Measurements from ENCODE around the gene ERLIN1.
"Not testable (repeated sequence)": the region's sequence is repeated elsewhere in the genome, so short reads cannot be mapped to it uniquely, and the experiment has no call there.

Gene ERLIN1

DNA sequence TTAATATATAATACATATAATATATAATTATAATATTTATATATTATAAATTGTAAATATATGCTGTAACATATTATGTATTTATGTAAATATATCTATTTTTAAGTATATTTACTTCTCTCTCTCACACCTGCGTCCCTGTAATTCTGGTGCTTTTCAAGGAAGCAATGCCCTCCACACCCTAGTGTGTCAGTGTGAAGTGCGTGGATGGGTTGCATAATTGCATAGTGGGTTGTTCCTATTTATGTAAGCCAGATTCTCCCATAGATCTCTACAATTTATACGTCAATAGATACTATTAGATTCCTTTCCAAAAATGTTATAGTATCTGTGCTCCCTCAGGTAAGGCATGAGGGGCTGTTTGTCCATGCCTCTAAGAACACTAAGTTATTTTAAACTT is 54.3 kb downstream of the ERLIN1 start:
- DNase-seq, result no peak

DNA sequence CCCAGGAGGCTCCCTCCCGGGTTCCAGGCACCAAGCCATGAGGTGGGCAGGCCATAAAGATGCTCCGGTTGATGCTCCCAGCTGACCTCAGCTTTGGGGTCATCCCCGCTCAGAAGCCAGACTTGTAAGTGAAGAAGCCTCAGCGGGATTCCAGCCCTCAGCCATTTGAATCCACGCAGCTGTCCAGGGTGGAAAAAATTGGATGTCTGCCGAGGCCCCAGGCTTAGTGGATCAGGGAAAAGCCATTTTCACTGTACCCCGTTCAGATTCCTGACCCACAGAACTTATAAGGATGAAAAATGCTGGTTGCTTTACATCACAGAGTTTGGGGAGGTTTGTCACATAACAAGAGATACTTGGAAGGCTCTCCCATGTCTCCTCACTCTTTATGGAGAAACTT is 55.0 kb downstream of the ERLIN1 start:
- DNase-seq, result no peak

DNA sequence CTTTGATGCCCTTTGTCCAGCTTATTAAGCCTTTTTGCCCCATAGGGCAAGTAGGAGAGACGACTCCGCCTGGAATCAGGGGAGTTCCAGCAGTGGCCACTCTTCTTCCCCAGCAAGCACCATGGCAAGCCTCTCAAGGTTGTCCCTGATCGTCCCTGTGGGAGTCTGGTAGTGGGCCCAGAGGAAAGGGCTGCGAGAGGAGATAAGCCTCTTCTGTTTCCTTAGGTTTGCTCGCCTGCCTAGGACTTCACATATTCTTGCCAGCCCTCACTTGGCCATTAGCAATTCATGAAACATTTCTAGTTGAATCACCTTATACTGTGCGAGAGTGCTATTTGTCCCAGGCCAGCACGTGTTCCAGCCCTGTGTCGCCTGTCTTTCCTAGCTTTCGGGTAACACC is 56.4 kb downstream of the ERLIN1 start:
- DNase-seq, result no peak

- DNase-seq, result no peak
These were observed 56.9 kb downstream of the ERLIN1 start for GRCh38 chr10:100128951-100129350.

GRCh38 chr10:100125335-100125734 is 60.5 kb downstream of the ERLIN1 start:
- DNase-seq, result not testable (repeated sequence)

DNA sequence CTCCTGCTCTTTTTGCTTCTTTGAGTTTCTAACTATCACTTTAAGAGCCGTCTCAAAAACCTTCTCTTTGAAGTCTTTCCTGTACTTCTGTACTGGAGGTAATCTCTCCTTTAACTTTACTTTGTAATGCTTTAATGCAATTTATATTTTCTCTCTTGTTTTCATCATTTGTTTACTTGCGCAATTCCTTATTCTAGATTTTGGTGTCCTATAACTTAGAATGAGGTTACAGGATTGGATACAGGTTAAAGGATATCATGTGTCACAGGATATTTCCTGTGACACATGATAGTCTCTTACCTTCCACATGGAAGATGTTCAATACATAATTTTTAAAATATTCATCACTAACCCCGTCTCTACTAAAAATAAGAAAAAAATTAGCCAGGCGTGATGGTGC is 61.7 kb downstream of the ERLIN1 start:
- DNase-seq, result no peak

- DNase-seq, result no peak
These were observed 63.0 kb downstream of the ERLIN1 start for GRCh38 chr10:100122780-100123179.

- DNase-seq, result no peak
These were observed 65.3 kb downstream of the ERLIN1 start for GRCh38 chr10:100120550-100120949.

- no peak for DNase-seq
These were observed 66.1 kb downstream of the ERLIN1 start for GRCh38 chr10:100119726-100120125.

GRCh38 chr10:100114976-100115770 is 70.7 kb downstream of the ERLIN1 start:
- DNase-seq, result no peak

DNA sequence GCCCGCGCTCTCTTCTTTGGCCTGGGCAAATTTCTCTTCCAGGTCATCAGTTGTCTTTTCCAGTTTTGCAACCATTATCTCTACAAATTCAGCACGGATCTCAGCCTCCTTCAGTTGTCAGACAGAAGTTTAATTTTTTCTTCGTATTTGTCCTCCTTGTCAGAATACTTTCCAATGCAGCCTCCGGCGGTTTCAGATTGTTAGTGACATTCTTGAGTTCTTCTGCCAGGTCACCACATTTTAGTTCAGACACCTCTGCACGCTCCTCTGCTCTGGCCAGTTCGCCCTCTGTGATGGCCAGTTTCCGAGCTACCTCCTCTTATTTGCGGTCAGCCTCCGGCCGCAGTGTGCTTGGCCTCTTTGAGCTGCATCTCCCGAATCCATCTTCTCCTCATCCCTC is 71.4 kb downstream of the ERLIN1 start:
- no peak for DNase-seq

GRCh38 chr10:100109670-100110069 is 76.2 kb downstream of the ERLIN1 start:
- no peak for DNase-seq

GRCh38 chr10:100106865-100107264 is 79.0 kb downstream of the ERLIN1 start:
- DNase-seq, result no peak

DNA sequence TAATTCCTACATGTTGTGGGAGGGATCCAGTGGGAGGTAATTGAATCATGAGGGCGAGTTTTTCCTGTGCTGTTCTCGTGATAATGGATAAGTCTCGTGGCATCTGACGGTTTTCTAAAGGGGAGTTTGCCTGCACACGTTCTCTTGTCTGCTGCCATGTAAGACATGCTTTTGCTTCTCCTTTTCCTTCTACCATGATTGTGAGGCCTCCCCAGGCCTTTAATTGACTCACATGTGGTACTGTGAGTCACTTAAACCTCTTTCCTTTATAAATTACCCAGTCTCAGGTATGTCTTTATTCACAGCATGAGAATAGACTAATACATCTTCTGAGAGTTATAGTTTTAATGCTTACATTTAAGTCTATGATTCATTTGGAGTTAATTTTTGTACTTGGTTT is 81.5 kb downstream of the ERLIN1 start:
- no peak for DNase-seq

DNA sequence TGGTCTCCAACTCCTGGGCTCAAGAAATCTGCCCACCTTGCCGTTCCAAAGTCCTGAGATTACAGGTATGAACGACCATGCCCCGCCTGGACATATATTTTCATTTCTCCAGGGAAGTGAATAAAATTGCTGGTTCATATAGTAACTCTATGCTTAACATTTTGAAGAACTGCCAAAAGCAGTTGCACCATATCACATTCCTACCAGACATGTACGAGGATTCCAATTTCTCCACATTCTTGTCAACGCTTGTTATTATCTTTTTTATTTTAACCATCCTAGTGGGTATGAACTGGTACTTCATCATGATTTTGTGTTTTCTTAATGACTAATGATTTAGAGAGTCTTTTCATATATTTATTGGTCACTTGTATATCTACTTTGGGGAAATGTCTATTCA is 82.2 kb downstream of the ERLIN1 start:
- DNase-seq, result no peak

- DNase-seq, result no peak
These were observed 84.4 kb downstream of the ERLIN1 start for GRCh38 chr10:100101192-100102076.

GRCh38 chr10:100100651-100101184 is 85.1 kb downstream of the ERLIN1 start:
- no peak for DNase-seq

Measured in islet precursor cell (in vitro differentiated cells).